Peyer's patch (tissue), 4 donors: ENCODE data around the gene CNTNAP2.

ENCODE experiments used
- CTCF ChIP-seq, 6 experiments: fragments of 450-650 bp in 4 of 6; fragments of 200-600 bp in 2 of 6; sonication (generic) in 1 of 6; IDR thresholded peaks; one replicate each; pipeline ENCODE4 v1.5.1; 2017 to 2019; ENCODE audit warnings: antibody characterized with exemption in 6 of 6, mild to moderate bottlenecking in 3 of 6, moderate library complexity in 1 of 6
- POLR2A ChIP-seq, 2 donors: fragments of 450-650 bp; IDR thresholded peaks; one replicate each; pipeline ENCODE4 v1.5.1; 2017; ENCODE audit warnings: antibody characterized with exemption in 2 of 2, mild to moderate bottlenecking in 2 of 2, moderate library complexity in 2 of 2

- no peak for TF ChIP-seq CTCF (IDR thresholded peaks at IDR 0.05)
- no peak for TF ChIP-seq POLR2A (IDR thresholded peaks at IDR 0.05)
Observed at GRCh38 chr7:146401939-146402338, 285.3 kb downstream of the CNTNAP2 start.
